GM18508 (cell line): ENCODE measurements around the gene POU6F2.
"Not testable (repeated sequence)": the region's sequence is repeated elsewhere in the genome, so short reads cannot be mapped to it uniquely, and the experiment has no call there.

Source experiments
- ATAC-seq: cut with Tn5 transposase; IDR thresholded peaks from one replicate; pipeline ENCODE4 v1.9.1; 2021; ENCODE audit warnings: moderate number of reproducible peaks; ENCODE audit not compliant: insufficient read depth, unreplicated experiment

POU6F2 gene

GRCh38 chr7:38977685-38978084 lies at the start of gene POU6F2:
POU6F2 (plus strand) TSS chr7:38977909; CDS start chr7:38977954, 45 bp downstream.
- ATAC-seq: no peak

DNA sequence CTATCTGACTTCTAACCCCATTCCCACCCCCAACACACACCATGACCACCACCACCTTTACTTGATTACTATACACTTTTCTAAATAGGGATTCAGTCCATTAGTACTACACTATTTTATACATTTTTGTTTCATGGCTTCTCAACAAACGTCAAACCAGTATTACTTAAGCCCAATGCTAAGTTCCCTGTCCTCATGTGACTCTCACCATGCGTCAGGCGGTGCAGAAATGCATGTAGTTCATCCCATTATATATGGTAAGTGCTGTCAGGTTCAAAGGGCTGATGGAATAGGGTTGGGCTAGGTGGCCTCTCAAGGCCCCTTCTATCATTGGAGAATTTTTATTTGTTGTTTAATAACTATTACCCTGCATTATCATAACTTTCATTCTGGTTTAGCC lies 49.2 kb upstream of the POU6F2 start:
- no peak for ATAC-seq

GRCh38 chr7:38929460-38930171 lies 48.1 kb upstream of the POU6F2 start:
- ATAC-seq: no peak

- no peak for ATAC-seq
These were observed 45.1 kb upstream of the POU6F2 start for GRCh38 chr7:38932509-38933168.

DNA sequence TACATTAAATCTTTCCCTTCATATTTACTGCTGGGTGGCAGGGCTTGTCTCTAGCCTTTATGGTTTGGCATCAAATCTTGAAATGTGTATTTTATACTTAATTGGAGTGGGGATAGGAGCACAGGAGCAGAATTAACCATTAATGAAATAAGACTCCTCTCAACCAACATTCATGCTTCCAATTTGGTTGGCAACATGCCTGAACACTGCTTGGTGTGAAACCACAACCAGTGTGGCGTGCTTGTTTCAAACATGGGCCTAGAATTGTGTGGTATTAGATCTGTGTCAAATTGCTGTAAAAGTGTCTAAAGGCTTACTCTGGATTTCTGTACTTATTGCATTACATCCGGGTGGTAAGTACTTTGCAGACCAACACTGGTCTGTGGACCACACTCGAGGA lies 43.7 kb upstream of the POU6F2 start:
- ATAC-seq: no peak

- ATAC-seq: no peak
These were observed 43.2 kb upstream of the POU6F2 start for GRCh38 chr7:38934536-38934935.

DNA sequence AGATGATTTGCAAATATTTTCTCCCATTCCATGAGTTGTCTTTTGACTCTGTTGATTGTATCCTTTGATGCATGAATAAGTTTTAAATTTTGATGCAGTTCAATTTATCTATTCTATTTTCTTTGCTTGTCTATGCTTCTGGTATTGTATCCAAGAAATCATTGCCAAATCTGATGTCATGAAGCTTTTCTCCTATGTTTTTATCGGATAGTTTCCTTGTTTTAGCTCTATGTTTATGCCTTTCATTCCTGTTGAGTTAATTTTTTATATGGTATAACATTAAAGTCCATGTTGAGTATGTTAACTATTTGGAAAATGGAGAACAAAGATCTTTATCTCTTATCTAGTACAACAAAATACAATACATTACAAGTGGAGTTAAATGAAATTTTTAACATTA lies 41.1 kb upstream of the POU6F2 start:
- no peak for ATAC-seq

DNA sequence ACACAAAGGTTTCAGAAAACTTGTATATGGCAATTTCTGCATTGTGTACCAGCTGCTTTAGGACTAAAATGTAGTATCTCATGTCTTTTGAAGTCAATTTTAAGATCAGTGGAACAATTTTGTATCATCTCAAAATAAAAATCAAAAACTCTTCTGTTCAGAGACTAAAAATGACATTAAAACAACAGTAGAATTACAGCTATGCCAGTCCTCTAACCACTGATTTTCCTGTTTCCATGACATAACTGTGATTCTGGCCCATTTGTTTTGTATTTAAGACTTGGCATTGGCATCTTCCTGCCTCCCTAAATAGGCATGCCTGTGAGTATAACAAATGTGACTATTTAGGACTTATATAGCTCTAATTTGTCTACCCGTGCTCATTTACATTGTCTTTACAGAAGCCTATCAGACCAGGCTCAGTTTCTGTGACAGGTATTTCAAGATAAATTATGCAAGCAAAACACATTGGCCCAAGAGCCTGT lies 39.7 kb upstream of the POU6F2 start:
- no peak for ATAC-seq

- ATAC-seq: no peak
These were observed 39.1 kb upstream of the POU6F2 start for GRCh38 chr7:38938589-38938988.

GRCh38 chr7:38940774-38941173 lies 36.9 kb upstream of the POU6F2 start:
- ATAC-seq: no peak

GRCh38 chr7:38942431-38943051 lies 35.2 kb upstream of the POU6F2 start:
- ATAC-seq: no peak

DNA sequence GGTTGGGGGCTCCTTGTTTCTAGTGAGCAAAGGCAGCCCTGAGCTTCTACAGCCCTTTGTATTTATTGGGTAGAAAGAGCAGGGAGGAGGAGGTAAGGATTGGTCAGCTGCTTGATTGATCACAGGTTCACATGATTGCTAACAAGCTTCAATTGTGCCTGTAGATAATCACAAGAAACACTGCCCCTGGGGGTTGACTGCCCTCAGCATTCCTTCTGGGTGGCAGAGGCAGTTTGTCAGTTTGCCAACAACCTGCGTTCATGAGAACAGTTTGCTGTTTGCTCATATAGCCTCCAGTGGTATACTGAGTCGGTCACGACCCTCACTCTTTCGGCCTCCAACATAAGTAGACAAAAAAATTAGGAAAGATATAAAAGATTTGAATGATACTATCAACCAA lies 30.2 kb upstream of the POU6F2 start:
- ATAC-seq: not testable (repeated sequence)

DNA sequence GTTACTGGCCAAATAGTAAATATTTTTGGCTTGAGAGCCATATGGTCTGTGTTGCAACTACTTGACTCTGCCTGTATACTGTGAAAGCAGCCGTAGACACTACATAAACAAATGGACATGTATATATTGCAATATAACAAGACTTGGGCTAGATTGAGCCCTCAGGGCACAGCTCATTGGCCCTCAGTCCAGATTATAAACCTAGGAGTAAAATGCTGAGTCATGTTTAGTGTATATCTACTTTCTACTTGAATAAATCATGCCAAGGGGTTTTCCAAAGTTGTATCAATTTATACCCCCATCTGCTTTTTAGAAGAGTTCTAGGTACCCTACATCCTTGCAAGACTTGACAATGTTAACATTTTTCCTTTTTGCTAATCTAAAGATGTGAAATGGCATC lies 27.4 kb upstream of the POU6F2 start:
- no peak for ATAC-seq

- no peak for ATAC-seq
These were observed 26.5 kb upstream of the POU6F2 start for GRCh38 chr7:38951213-38951612.

GRCh38 chr7:38953227-38953626 lies 24.5 kb upstream of the POU6F2 start:
- ATAC-seq: no peak

GRCh38 chr7:38953971-38954370 lies 23.7 kb upstream of the POU6F2 start:
- no peak for ATAC-seq

DNA sequence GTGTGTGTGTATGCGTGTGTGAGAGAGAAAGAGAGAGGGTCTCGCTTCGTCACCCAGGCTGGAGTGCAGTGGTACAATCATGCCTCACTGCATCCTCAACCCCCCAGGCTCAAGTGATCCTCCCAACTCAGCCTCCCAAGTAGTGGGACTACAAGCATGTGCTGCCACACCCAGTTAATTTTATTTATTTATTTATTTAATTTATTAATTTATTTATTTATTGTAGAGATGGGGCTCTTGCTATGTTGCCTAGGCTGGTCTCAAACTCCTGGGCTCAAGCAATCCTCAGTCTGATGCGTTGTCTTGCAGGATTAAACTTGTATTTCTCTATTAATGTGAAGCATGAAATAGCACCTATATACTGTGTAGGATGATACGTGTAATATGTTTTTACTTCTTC lies 21.8 kb upstream of the POU6F2 start:
- ATAC-seq: no peak

DNA sequence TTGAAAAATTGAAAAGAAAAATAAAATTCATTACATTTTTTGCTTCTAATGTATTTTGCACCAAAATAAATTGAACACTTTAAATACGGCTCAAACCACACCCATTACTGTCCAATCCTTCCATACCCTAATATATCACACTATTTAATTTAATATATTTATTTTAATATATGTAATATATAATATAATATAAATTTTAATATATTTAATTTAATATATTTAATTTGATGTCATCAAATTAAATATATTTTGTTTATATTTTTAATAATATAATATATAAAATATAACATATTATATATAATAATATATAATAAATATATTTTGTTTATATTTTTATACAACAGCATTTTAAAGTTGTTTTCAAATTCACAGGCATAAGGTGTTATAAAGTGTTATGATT lies 15.7 kb upstream of the POU6F2 start:
- no peak for ATAC-seq

DNA sequence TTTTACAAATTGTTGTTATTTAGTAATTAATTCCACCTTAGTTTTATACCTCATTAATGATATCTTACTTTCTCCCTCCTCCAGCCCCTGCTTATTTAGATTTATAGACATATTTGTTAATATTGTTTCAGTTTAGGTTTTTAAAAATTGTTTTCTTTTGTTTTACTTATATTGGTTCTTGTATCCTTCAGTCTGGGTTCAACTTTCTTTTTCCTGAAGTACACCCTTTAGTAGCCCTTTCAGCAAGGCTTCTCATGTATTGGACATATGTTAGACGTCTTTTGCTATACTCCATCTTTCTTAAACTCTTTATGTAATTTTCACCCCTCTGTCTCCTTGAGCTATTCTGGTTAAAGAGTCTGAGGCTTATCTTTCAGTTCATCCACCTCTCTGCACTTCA lies 12.8 kb upstream of the POU6F2 start:
- no peak for ATAC-seq

DNA sequence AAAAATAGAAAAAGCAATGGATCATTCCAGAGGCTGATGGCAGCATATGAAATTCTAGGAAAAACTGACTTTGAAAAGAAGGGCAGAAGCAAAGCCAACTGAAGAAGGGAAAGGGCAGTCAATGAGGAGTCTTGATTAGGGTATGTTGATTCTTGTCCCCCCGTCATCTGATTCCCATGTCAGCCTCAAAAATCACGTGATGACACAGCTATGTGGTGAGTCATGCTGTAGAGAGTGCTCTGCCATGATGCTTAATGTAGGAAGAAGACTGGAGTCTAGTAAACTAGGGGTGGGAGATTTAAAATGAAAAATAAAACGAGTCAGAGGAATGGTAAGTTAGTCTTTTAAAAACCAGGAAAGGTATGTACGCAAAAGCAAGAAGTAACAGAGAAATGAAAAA lies 3.9 kb upstream of the POU6F2 start:
- no peak for ATAC-seq

DNA sequence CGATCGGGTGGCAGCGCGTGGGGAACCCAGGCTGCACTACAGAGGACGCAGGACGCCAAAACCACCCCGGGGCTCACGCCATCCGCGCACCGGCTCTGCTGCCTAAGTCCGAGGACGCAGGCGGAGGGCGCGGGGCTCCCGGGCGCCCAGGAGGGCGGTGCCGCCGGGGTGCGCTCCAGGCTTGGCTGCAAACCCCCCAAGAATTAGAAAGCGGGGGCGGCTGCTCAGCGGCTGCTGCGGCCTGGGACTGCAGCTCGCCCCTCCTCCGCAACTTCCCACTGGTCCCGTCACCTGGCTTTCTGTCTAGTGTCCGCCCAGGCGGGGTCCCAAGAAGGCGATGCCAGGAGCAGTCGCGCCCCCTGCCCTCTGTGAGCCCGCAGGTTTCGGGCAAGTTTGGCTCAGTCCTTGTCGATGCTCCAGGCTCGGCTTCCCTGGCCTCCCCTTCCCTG lies 1.7 kb upstream of the POU6F2 start:
- no peak for ATAC-seq
